ENCODE results near the gene RAB3GAP1.

Gene RAB3GAP1

DNA sequence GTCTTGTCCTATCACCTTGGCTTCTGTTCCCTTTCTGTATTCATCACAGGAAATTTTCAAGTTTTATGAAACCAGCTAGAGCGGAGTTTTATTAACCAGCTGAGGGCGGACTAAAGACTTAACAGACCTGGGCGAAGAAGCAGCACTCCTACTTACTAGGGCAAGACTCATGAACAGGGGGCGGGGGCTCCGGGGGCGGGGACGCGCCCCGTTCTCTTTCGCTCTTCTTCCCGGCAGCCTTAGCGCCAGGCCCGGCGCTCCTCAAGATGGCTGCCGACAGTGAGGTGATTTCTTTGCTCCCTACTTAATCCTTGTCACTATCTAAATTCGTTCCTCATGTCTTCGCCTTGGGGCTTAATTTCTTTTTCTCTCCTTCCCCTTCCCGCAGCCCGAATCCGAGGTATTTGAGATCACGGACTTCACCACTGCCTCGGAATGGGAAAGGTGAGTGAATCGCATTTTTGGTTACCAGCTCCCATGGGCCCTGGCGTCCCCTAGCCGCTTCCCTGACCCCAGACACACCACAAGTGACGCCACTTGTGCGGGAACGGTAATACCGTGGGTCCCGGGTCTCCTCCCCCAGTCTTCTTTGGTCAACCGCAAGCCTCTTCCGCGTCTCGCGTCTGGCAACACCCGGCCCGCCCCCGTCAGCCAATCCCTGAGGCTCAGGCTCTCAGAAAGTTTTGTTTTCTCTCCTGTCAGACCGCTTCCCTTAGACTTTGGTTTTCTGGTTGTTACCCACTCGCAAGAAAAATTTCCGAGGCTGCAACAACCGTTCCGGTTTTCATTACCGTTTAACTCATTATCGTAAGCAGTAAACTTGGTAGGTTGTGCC lies at the start of gene RAB3GAP1:
TSS of gene RAB3GAP1 (plus strand) at position 251 of the 835 bp plus-strand sequence. CDS start at position 267, 16 bp downstream.
- Histone ChIP-seq H3K27me3 (ENCODE audit: control insufficient read depth, insufficient read depth, low read length) (no peaks in the 10 kb centered on the region), H3K36me3 (ENCODE audit: control insufficient read depth, insufficient read depth, low read length) (no peaks in the 10 kb centered on the region), H3K4me3 (ENCODE audit: low read depth, low read length) (peak within 1 kb of the TSS; percentile 99), H3K9me3 (ENCODE audit: control insufficient read depth, insufficient read depth, low read length) (no peaks in the 10 kb centered on the region), H3K4me1 (ENCODE audit: control insufficient read depth, insufficient read depth, low read length) (peaks cover 5% of the 10 kb centered on the region), H3K9ac (ENCODE audit: low read depth, low read length) (peak within 1 kb of the TSS; percentile 99)

GRCh38 chr2:135002836-135003235 lies 49.3 kb upstream of the RAB3GAP1 start:
- no peak overlapping the region for H3K9ac ChIP-seq (ENCODE audit: low read depth, low read length)
- no peaks in the 10 kb centered on the region for H3K9me3 ChIP-seq (ENCODE audit: control insufficient read depth, insufficient read depth, low read length)
- no peaks in the 10 kb centered on the region for H3K36me3 ChIP-seq (ENCODE audit: control insufficient read depth, insufficient read depth, low read length)
- peaks cover 6% of the 10 kb centered on the region for H3K27me3 ChIP-seq (ENCODE audit: control insufficient read depth, insufficient read depth, low read length)
- H3K4me1 ChIP-seq (ENCODE audit: control insufficient read depth, insufficient read depth, low read length) = peaks cover 3% of the 10 kb centered on the region
- no peak overlapping the region for H3K4me3 ChIP-seq (ENCODE audit: low read depth, low read length)

DNA sequence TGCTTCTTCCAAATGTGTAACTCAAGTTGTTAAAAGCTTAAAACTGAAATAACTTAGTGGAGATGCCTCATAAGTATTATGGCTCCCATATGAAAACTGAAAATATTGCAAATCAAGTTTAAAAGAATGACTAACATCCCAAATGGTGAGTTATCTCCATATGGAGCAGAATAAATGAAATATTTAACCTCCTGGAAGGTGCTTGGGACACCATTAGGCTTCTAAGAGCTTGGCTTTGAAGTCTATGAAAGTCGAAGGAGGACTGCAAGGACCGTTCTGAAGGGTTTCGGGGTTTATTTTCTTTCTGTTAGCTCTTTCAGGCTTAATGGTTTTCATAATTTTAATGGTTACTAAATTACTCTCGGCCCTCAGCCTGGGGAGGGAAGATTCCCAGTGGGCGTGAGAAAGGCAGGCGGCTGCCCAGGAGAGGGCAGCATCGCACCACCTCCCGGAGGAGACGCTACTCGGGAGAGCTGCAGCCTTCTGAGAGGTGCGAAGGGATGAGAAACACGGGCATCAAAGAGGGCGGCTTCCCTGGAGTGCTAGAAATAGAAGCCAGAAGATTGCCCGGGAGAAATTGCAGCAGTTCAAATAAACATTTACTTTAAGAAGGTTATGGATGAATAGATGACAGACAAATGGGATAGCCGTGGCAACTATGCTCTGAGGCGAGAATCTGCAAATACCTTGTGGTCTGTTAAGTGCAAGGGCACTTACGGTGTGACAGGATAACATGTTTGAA lies 47.9 kb upstream of the RAB3GAP1 start:
- Histone ChIP-seq H3K27me3 (ENCODE audit: control insufficient read depth, insufficient read depth, low read length) (peaks cover 6% of the 10 kb centered on the region), H3K4me1 (ENCODE audit: control insufficient read depth, insufficient read depth, low read length) (peaks cover 3% of the 10 kb centered on the region), H3K9me3 (ENCODE audit: control insufficient read depth, insufficient read depth, low read length) (no peaks in the 10 kb centered on the region), H3K36me3 (ENCODE audit: control insufficient read depth, insufficient read depth, low read length) (no peaks in the 10 kb centered on the region), H3K9ac (ENCODE audit: low read depth, low read length) (no peak overlapping the region), H3K4me3 (ENCODE audit: low read depth, low read length) (no peak overlapping the region)

DNA sequence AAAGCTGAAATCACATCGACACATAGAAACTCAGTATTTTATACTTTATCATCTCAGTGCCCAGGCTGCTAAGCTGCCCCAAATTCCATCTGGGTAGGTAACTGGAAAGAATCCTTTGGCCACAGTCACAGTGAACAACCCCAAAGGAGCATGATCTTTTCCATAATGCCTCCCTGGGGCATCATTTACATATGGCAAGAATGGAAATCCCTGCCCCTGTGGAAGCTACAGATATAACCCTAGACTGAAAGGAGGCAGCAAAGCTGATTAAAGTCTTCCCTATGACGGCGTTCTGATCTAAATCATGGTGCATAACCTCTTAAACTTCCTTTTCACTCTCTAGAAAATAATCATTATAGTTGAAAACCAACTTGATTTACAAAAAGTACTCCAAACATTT lies 46.3 kb upstream of the RAB3GAP1 start:
- no peak overlapping the region for H3K9ac ChIP-seq (ENCODE audit: low read depth, low read length)
- H3K36me3 ChIP-seq (ENCODE audit: control insufficient read depth, insufficient read depth, low read length) = no peaks in the 10 kb centered on the region
- H3K4me3 ChIP-seq (ENCODE audit: low read depth, low read length) = no peak overlapping the region
- H3K9me3 ChIP-seq (ENCODE audit: control insufficient read depth, insufficient read depth, low read length) = no peaks in the 10 kb centered on the region
- peaks cover 6% of the 10 kb centered on the region for H3K27me3 ChIP-seq (ENCODE audit: control insufficient read depth, insufficient read depth, low read length)
- H3K4me1 ChIP-seq (ENCODE audit: control insufficient read depth, insufficient read depth, low read length) = peaks cover 3% of the 10 kb centered on the region

DNA sequence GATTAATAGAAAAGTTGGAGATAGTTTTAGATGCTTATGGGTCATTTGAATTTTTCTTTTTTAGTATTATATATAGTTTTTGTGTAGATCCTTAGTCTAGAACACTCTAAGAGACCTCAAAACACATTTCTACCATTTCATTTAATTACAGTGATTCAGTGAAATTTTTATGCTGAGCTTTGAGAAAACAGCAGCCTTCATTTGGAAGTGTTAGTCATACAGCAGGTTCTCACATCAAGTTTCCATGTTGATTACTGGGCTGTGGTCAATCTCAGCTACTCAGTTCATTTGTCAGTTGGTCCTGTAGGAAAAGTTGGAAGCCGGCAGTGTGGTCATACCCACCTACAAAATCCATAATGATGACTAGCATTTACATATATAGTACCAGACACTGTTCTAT lies 42.8 kb upstream of the RAB3GAP1 start:
- Histone ChIP-seq H3K4me3 (ENCODE audit: low read depth, low read length) (no peak overlapping the region), H3K4me1 (ENCODE audit: control insufficient read depth, insufficient read depth, low read length) (peaks cover 3% of the 10 kb centered on the region), H3K9ac (ENCODE audit: low read depth, low read length) (no peak overlapping the region), H3K9me3 (ENCODE audit: control insufficient read depth, insufficient read depth, low read length) (no peaks in the 10 kb centered on the region), H3K36me3 (ENCODE audit: control insufficient read depth, insufficient read depth, low read length) (no peaks in the 10 kb centered on the region), H3K27me3 (ENCODE audit: control insufficient read depth, insufficient read depth, low read length) (peaks cover 6% of the 10 kb centered on the region)

DNA sequence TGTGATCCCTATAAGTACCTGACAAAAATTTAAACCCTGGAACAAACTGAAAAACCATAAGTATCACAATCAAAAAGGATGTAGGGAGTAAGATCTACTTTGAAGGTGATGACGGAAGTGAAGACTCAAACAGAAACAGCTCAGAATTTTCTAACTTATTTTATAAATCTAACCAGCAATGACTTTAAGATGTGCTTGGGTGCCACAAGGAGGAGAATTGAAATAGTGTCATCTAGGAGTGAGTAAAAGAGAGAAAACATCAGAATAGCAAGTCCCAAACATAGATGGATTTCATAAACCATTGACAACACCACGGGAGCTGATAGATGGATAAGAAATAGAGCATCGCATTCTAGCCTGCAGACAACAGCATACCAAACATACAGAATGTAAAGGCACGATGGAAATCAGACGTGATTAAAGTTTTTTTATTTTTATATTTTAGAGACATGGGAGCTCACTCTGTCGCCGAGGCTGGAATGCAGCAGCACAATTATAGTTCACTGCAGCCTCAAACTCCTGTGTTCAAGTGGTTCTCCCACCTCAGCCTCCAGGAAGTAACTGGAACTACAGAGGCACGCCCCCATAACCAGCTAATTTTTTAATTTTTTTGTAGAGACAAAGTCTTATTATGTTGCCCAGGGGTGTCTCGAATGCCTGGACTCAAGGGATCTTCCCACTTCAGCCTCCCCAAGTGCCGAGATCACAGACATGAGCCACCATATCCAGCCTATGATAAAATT lies 41.7 kb upstream of the RAB3GAP1 start:
- no peak overlapping the region for H3K4me3 ChIP-seq (ENCODE audit: low read depth, low read length)
- no peak overlapping the region for H3K9ac ChIP-seq (ENCODE audit: low read depth, low read length)
- peaks cover 3% of the 10 kb centered on the region for H3K4me1 ChIP-seq (ENCODE audit: control insufficient read depth, insufficient read depth, low read length)
- H3K36me3 ChIP-seq (ENCODE audit: control insufficient read depth, insufficient read depth, low read length) = no peaks in the 10 kb centered on the region
- H3K27me3 ChIP-seq (ENCODE audit: control insufficient read depth, insufficient read depth, low read length) = no peaks in the 10 kb centered on the region
- H3K9me3 ChIP-seq (ENCODE audit: control insufficient read depth, insufficient read depth, low read length) = no peaks in the 10 kb centered on the region

- Histone ChIP-seq H3K4me1 (ENCODE audit: control insufficient read depth, insufficient read depth, low read length) (no peaks in the 10 kb centered on the region), H3K9me3 (ENCODE audit: control insufficient read depth, insufficient read depth, low read length) (no peaks in the 10 kb centered on the region), H3K4me3 (ENCODE audit: low read depth, low read length) (no peak overlapping the region), H3K36me3 (ENCODE audit: control insufficient read depth, insufficient read depth, low read length) (no peaks in the 10 kb centered on the region), H3K27me3 (ENCODE audit: control insufficient read depth, insufficient read depth, low read length) (no peaks in the 10 kb centered on the region), H3K9ac (ENCODE audit: low read depth, low read length) (no peak overlapping the region)
These were observed 40.5 kb upstream of the RAB3GAP1 start for GRCh38 chr2:135011633-135012032.

GRCh38 chr2:135021618-135022017 lies 30.5 kb upstream of the RAB3GAP1 start:
- H3K4me1 ChIP-seq (ENCODE audit: control insufficient read depth, insufficient read depth, low read length) = no peaks in the 10 kb centered on the region
- H3K9ac ChIP-seq (ENCODE audit: low read depth, low read length) = no peak overlapping the region
- H3K36me3 ChIP-seq (ENCODE audit: control insufficient read depth, insufficient read depth, low read length) = no peaks in the 10 kb centered on the region
- no peaks in the 10 kb centered on the region for H3K27me3 ChIP-seq (ENCODE audit: control insufficient read depth, insufficient read depth, low read length)
- H3K4me3 ChIP-seq (ENCODE audit: low read depth, low read length) = no peak overlapping the region
- no peaks in the 10 kb centered on the region for H3K9me3 ChIP-seq (ENCODE audit: control insufficient read depth, insufficient read depth, low read length)

- Histone ChIP-seq H3K4me3 (ENCODE audit: low read depth, low read length) (no peak overlapping the region), H3K4me1 (ENCODE audit: control insufficient read depth, insufficient read depth, low read length) (no peaks in the 10 kb centered on the region), H3K36me3 (ENCODE audit: control insufficient read depth, insufficient read depth, low read length) (no peaks in the 10 kb centered on the region), H3K9me3 (ENCODE audit: control insufficient read depth, insufficient read depth, low read length) (no peaks in the 10 kb centered on the region), H3K9ac (ENCODE audit: low read depth, low read length) (no peak overlapping the region), H3K27me3 (ENCODE audit: control insufficient read depth, insufficient read depth, low read length) (no peaks in the 10 kb centered on the region)
These were observed 28.9 kb upstream of the RAB3GAP1 start for GRCh38 chr2:135022952-135023880.

DNA sequence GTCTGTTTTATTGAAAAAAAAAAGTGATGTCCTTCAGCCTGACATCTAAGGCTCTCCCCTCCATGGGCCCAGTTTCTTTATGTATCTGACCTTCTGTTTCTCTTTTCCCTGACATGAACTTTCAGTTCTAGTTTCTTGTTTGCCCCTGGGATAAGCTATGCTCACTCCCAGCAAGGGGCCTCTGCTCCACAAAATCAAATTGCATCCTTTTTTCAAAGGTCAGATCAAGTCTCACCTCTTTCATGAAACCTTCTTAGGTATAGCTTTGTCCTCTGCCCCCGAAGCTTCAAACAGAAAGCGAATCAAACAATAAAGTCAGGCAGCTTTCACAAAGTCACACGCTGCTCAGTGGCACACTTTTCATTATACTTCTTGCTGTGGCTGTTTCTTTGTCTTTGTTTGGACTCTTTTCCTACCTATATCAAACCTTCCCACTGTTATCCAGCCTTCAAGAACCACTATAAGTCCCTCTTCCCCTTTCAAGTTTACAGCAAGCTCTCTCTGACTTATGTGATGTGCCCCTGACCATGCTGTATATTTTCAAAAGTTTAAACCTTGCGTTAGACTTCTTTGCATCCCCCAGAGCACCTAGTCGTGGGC lies 28.1 kb upstream of the RAB3GAP1 start:
- H3K4me1 ChIP-seq (ENCODE audit: control insufficient read depth, insufficient read depth, low read length) = no peaks in the 10 kb centered on the region
- no peak overlapping the region for H3K9ac ChIP-seq (ENCODE audit: low read depth, low read length)
- H3K4me3 ChIP-seq (ENCODE audit: low read depth, low read length) = no peak overlapping the region
- no peaks in the 10 kb centered on the region for H3K27me3 ChIP-seq (ENCODE audit: control insufficient read depth, insufficient read depth, low read length)
- no peaks in the 10 kb centered on the region for H3K36me3 ChIP-seq (ENCODE audit: control insufficient read depth, insufficient read depth, low read length)
- H3K9me3 ChIP-seq (ENCODE audit: control insufficient read depth, insufficient read depth, low read length) = no peaks in the 10 kb centered on the region

All from iPS-15b (cell line).